Measurements from ENCODE around the gene ATF6.
"Not testable (repeated sequence)": the region's sequence is repeated elsewhere in the genome, so short reads cannot be mapped to it uniquely, and the experiment has no call there.

- TF ChIP-seq CTCF (IDR thresholded peaks at IDR 0.05); TCF7L2 (IDR thresholded peaks at IDR 0.05; ENCODE audit: low read depth, low read length); POLR2AphosphoS5 (IDR thresholded peaks at IDR 0.05; ENCODE audit: low read depth, low read length); SIN3A (IDR thresholded peaks at IDR 0.05; ENCODE audit: borderline replicate concordance, insufficient read depth, low read depth, low read length); REST (IDR thresholded peaks at IDR 0.05; ENCODE audit: insufficient read depth in 1 of 2, low read depth in 2 of 2, low read length in 1 of 2): not testable (repeated sequence)
Measured at GRCh38 chr1:161769673-161770045, 3.5 kb downstream of the ATF6 start.

All from Panc1 (cell line).